ENCODE data around the gene FXYD7. TPM values are rescaled to one million over a fixed set of nuclear protein-coding genes. Genes with fewer than 3 reads are reported as not detected.

FXYD7 gene
- total and polyA plus RNA-seq, 2 of the 4 experiments (the other 2 are of a cell fraction), result 0.31 TPM; not detected in 1

DNA sequence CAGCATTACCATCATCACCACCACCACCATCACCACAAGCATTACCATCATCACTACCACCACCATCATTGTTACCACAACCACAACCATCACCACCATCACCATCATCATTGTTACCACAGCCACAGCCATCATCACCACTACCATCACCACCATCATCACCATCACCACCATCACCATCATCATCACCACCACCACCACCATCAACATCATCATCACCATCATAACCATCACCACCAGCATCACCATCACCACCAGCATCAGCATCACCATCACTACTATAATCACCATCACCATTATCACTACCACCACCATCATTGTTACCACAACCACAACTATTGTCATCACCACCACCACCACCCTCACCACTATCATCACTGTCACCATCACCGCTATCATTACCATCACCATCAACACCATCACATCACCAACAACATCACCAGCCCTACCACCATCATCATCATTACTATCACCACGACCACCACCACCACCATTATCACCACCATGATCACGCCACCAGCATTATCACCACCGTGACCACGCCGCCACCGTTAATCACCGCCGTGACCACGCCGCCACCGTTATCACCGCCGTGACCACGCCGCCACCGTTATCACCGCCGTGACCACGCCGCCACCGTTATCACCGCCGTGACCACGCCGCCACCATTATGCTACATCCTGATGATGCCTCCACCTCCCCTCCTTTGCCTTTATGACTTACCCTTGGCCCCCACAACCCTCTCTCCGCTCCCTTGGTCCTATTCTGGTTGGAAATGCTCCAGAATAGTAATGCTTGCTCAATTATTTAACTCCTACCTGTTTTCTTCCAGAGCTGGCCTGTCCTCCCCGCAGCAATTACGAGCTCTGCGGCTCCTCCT, 37.4 kb upstream of the FXYD7 start:
- Histone ChIP-seq H2BK15ac (ENCODE audit: low read depth, low read length) (no peak overlapping the region), H3K4ac (ENCODE audit: low read depth, low read length) (no peak overlapping the region), H3K56ac (ENCODE audit: extremely low read depth, insufficient read depth, low read length) (no peak overlapping the region), H3K4me2 (ENCODE audit: low read depth, low read length) (no peak overlapping the region), H2BK5ac (ENCODE audit: low read depth, low read length, poor library complexity, severe bottlenecking) (no peak overlapping the region), H3K4me1 (ENCODE audit: control insufficient read depth, insufficient read depth, low read length) (no peaks in the 10 kb centered on the region), H3K27ac (ENCODE audit: insufficient read depth, low read length) (no peak overlapping the region), H2AK5ac (ENCODE audit: low read depth, low read length) (no peak overlapping the region), H2BK120ac (ENCODE audit: low read depth, low read length) (no peak overlapping the region), H4K91ac (ENCODE audit: insufficient read depth, low read depth, low read length) (no peak overlapping the region), H2BK20ac (ENCODE audit: low read depth, low read length) (no peak overlapping the region), H3K9me3 (ENCODE audit: control insufficient read depth, insufficient read depth, low read length) (peaks cover 5% of the 10 kb centered on the region; the same call in 1 of the 2 replicates), H2AFZ (replicated peaks; ENCODE audit: low read length, poor library complexity) (peak overlapping the region; percentile 14), H3K23ac (ENCODE audit: low read depth, low read length) (no peak overlapping the region), H2AK9ac (replicated peaks; ENCODE audit: low read depth, low read length, poor library complexity) (no peak overlapping the region), H3K4me3 (ENCODE audit: insufficient read depth, low read depth, low read length) (no peak overlapping the region), H3K79me1 (ENCODE audit: low read depth in 1 of 2, low read length in 2 of 2) (no peaks in the 10 kb centered on the region), H4K5ac (ENCODE audit: low read depth, low read length) (no peak overlapping the region), H3K14ac (replicated peaks; ENCODE audit: low read depth, low read length) (no peak overlapping the region), H3K27me3 (ENCODE audit: control insufficient read depth, insufficient read depth, low read length) (no peaks in the 10 kb centered on the region; the same call in 1 of the 2 replicates), H3K36me3 (ENCODE audit: control insufficient read depth, insufficient read depth, low read length) (no peaks in the 10 kb centered on the region), H4K8ac (ENCODE audit: low read depth in 2 of 2, low read length in 2 of 2) (no peak overlapping the region), H3K9me1 (ENCODE audit: insufficient read depth, low read length) (no peaks in the 10 kb centered on the region), H3K9ac (ENCODE audit: low read depth, low read length) (no peak overlapping the region), H3K18ac (ENCODE audit: low read depth, low read length) (no peak overlapping the region), H4K20me1 (ENCODE audit: insufficient read depth, low read length) (no peaks in the 10 kb centered on the region)
- ATAC-seq (ENCODE audit: low read depth) (no peak), DNase-seq (no peak)
- no TSS peak for BruUV-seq (replicated peaks)
- intact Hi-C loops (cut with micrococcal nuclease), result no loop called here
- CTCF ChIA-PET, result no interaction called here
- POLR2A ChIA-PET (ENCODE audit: unreplicated experiment), result no interaction called here
- WGBS, 2 experiments (ENCODE audit: extremely low coverage in 2 of 2, insufficient read length in 1 of 2), result 78% methylated on average over 8 of the region's 30 CpGs; no CpG with 5 or more reads in 1 of the 2 experiments
- in situ Hi-C loops (cut with MboI; ENCODE audit: low sequenced_read_pairs), result no loop called here
- dilution Hi-C loops (cut with HindIII; ENCODE audit: low sequenced_read_pairs, unreplicated experiment), result no loop called here
- TF ChIP-seq RFX5 (IDR thresholded peaks at IDR 0.05; ENCODE audit: low read depth, low read length) (no peak), SMC3 (IDR thresholded peaks at IDR 0.05; ENCODE audit: low read depth, low read length) (no peak), NFE2L2 (IDR thresholded peaks at IDR 0.05; ENCODE audit: low read depth, low read length) (no peak), MAZ (IDR thresholded peaks at IDR 0.05; ENCODE audit: borderline replicate concordance, low read depth, low read length) (no peak), CHD1 (IDR thresholded peaks at IDR 0.05; ENCODE audit: low read depth, low read length) (no peak), MAFK (IDR thresholded peaks at IDR 0.05; ENCODE audit: low read depth, low read length) (no peak), RCOR1 (IDR thresholded peaks at IDR 0.05; ENCODE audit: insufficient replicate concordance, low read length) (no peak), MXI1 (IDR thresholded peaks at IDR 0.05; ENCODE audit: borderline replicate concordance, low read depth, low read length) (no peak), RAD21 (IDR thresholded peaks at IDR 0.05; ENCODE audit: low read length) (no peak), CEBPB (IDR thresholded peaks at IDR 0.05; ENCODE audit: low read depth, low read length) (no peak), POLR2A (IDR thresholded peaks at IDR 0.05; ENCODE audit: low read depth, low read length) (no peak), FOS (IDR thresholded peaks at IDR 0.05; ENCODE audit: low read depth, low read length) (no peak)
- TF ChIP-seq, protein P1, sequence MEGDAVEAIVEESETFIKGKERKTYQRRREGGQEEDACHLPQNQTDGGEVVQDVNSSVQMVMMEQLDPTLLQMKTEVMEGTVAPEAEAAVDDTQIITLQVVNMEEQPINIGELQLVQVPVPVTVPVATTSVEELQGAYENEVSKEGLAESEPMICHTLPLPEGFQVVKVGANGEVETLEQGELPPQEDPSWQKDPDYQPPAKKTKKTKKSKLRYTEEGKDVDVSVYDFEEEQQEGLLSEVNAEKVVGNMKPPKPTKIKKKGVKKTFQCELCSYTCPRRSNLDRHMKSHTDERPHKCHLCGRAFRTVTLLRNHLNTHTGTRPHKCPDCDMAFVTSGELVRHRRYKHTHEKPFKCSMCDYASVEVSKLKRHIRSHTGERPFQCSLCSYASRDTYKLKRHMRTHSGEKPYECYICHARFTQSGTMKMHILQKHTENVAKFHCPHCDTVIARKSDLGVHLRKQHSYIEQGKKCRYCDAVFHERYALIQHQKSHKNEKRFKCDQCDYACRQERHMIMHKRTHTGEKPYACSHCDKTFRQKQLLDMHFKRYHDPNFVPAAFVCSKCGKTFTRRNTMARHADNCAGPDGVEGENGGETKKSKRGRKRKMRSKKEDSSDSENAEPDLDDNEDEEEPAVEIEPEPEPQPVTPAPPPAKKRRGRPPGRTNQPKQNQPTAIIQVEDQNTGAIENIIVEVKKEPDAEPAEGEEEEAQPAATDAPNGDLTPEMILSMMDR (conservative IDR thresholded peaks at IDR 0.05; ENCODE audit: low read depth, low read length), result no peak
- TF ChIP-seq, protein P2, sequence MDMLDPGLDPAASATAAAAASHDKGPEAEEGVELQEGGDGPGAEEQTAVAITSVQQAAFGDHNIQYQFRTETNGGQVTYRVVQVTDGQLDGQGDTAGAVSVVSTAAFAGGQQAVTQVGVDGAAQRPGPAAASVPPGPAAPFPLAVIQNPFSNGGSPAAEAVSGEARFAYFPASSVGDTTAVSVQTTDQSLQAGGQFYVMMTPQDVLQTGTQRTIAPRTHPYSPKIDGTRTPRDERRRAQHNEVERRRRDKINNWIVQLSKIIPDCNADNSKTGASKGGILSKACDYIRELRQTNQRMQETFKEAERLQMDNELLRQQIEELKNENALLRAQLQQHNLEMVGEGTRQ (IDR thresholded peaks at IDR 0.05; ENCODE audit: low read depth, low read length), result no peak
- TF ChIP-seq, protein P3, sequence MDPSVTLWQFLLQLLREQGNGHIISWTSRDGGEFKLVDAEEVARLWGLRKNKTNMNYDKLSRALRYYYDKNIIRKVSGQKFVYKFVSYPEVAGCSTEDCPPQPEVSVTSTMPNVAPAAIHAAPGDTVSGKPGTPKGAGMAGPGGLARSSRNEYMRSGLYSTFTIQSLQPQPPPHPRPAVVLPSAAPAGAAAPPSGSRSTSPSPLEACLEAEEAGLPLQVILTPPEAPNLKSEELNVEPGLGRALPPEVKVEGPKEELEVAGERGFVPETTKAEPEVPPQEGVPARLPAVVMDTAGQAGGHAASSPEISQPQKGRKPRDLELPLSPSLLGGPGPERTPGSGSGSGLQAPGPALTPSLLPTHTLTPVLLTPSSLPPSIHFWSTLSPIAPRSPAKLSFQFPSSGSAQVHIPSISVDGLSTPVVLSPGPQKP (IDR thresholded peaks at IDR 0.05; ENCODE audit: borderline replicate concordance, low read depth, low read length), result no peak
